Activated CD4-positive, CD25-positive, alpha-beta regulatory T cell treated with anti-CD3 and anti-CD28 coated beads, Interleukin-2, amount 50 U/mL, for 24 hours (primary cell): ENCODE measurements around the gene ZEB1.
A peak's percentile ranks its signal among the peaks of the same experiment; 100 is the strongest.
"Not testable (repeated sequence)": the region's sequence is repeated elsewhere in the genome, so short reads cannot be mapped to it uniquely, and the experiment has no call there.

Source experiments
- ATAC-seq, 2 donors: fragments of 150-1000 bp; cut with Tn5 transposase; one replicate each; pipeline ENCODE4 v1.10.0; 2021; ENCODE audit warnings: mild to moderate bottlenecking in 1 of 2, moderate library complexity in 1 of 2

The ZEB1 gene

GRCh38 chr10:31372439-31372838 is 53.4 kb downstream of the ZEB1 start:
- no peak for ATAC-seq

- ATAC-seq, result no peak
Observed at GRCh38 chr10:31374146-31374696, 55.2 kb downstream of the ZEB1 start.

GRCh38 chr10:31381171-31381570 is 62.2 kb downstream of the ZEB1 start:
- no peak for ATAC-seq

DNA sequence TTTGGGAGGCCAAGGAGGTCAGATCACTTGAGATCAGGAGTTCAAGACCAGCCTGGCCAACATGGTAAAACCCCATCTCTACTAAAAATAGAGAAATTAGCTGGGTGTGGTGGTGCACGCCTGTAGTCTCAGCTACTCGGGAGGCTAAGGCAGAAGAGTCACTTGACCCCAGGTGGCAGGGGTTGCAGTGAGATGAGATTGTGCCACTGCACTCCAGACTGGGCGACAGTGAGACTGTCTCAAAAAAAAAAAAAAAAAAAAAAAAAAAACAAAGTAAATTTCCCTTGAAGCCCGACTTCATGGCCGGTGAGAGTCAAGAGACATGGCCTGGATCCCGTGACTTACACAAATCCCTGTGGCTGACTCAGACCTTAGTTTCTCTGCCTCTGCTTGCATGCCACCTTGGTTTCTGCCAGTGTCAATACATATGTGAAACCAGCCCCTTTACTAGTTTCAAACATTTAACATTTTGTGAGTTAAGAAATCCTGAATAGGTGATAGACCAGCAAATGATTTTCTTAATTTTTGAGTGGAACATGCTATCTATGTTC is 62.8 kb downstream of the ZEB1 start:
- ATAC-seq, result no peak

GRCh38 chr10:31383810-31384588 is 65.0 kb downstream of the ZEB1 start:
- peak; percentile 35 to 60 for ATAC-seq

DNA sequence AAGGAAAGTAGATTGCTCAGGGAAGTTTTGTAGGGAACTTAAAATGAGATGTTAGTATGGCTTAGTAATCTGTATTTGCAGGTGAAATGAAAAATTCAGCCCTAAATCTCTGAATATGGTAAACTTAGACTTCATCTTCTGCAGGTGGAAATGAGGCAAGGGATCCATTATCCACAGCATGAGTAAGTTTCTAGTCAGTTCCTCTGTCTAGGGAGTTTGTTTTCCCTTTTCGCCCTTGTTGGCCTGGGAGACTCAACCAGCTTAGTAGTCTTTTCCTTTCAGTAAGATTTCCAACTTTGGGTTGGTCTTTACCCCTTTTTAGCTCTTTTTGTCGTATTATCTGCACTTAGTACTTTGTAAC is 65.6 kb downstream of the ZEB1 start:
- no peak for ATAC-seq

DNA sequence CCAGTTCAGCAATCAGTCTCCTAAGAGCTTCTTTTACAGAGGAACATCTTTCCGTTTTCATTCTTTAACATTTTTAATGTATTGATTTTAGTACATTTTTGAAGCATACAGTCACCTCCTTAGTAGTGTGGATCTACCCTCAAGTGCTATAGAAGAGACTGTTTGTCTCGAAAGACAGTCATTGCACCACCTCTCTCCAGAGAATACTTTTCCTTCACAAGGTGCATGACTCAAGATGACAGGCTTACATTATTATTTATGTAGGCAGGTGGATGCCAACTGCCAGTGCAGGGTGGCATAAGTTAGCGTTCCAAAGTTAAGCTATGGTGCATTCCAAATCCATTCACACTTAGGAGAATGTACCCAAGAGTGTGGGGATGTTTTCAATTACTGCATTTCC is 71.8 kb downstream of the ZEB1 start:
- peak in 1 of 2 donors; percentile 24 for ATAC-seq

GRCh38 chr10:31393844-31394243 is 74.8 kb downstream of the ZEB1 start:
- ATAC-seq, result no peak

- ATAC-seq, result no peak
Observed at GRCh38 chr10:31395695-31396094, 76.7 kb downstream of the ZEB1 start.

DNA sequence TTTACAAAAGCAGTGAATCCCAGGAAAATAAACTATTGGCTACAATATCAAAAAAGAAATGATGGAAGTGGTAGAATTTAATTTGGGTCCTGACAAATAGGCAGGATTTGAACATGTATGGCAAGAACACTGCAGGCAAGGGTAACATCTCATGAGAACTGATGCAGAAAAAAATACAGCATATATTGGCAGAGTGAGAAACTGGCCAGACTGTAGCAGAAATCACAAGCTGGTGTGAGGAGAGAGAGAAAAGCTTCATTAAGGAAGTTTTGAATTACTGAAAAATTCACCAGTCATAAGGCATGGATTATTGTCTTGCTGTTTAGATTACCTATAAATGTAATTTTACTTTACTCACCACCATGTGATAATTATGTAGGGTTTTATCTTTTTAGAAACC is 77.4 kb downstream of the ZEB1 start:
- ATAC-seq, result no peak

DNA sequence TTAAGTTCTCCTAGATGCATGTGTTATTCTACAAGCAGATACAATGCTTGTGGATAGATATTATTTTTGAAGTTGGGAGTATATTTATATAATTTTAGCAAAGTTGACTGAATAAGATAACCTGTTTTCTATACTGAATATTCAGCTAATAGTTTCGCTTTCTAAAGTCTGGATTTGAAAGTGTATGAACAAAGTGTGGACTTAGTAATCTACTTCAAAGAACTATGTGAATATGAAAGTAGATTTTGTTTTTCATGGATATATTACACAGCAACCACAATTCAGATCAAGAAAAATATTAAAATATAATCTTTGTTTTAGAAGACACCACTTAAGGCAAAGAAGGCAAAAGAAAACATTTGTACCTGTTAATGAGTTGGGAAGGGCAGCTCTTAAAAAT is 78.8 kb downstream of the ZEB1 start:
- ATAC-seq, result peak; percentile 38 to 59

DNA sequence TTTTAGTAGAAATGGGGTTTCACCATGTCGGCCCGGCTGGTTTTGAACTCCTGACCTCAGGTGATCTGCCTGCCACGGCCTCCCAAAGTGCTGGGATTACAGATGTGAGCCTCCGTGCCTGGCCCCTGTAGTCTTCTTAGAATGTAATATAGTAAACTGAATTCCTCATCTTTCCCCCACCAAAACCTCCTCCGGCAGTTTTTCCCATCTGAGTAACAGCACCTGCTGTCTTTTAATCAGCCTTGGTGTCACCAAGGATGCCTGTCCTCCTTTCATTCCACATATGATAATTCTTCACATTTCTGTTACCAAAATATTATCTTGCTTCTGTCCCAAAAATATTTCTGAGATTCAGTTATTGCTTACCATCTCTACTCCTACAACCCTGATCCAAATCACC is 80.2 kb downstream of the ZEB1 start:
- ATAC-seq, result no peak

- ATAC-seq, result no peak
Observed at GRCh38 chr10:31399631-31400030, 80.6 kb downstream of the ZEB1 start.

- no peak for ATAC-seq
Observed at GRCh38 chr10:31401287-31401686, 82.3 kb downstream of the ZEB1 start.

GRCh38 chr10:31404640-31405039 is 85.6 kb downstream of the ZEB1 start:
- ATAC-seq, result no peak

DNA sequence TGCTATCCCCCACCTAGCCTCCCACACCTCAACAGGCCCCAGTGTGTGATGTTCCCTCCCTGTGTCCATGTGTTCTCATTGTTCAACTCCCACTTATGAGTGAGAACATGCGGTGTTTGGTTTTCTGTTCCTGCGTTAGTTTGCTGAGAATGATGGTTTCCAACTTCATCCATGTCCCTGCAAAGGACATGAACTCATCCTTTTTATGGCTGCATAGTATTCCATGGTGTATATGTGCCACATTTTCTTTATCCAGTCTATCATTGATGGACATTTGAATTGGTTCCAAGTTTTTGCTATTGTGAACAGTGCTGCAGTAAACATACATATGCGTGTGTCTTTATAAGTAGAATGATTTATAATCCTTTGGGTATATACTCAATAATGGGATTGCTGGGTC is 86.8 kb downstream of the ZEB1 start:
- not testable (repeated sequence) for ATAC-seq

DNA sequence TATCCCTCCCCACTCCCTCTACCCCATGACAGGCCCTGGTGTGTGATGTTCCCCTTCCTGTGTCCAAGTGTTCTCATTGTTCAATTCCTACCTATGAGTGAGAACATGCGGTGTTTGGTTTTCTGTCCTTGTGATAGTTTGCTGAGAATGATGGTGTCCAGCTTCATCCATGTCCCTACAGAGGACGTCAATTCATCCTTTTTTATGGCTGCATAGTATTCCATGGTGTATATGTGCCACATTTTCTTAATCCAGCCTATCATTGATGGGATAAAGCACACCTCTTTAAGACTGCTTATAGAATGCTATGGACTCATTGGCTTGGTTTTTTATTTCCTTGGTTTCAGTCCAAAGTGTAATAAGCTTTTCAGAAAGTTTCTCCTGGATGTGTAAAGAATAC is 93.4 kb downstream of the ZEB1 start:
- not testable (repeated sequence) for ATAC-seq

DNA sequence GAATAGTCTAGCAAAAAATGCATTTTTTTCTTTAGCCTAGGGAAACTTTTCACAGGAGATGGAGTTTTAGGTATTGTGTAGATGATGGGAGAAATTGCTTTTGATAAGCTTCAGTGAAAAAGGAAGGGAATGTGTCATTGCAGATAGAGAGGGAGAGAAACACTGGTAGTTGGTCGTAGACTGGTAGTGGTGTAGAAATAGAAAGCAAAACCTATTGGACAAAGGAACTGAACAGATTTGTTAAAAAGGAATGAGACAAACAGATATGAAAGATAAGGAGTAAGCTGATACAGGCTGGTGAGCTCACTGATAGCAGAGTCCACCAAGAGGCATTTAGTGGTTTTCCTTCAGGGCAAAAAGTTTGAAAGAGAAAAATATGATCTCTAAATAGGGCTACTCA is 94.3 kb downstream of the ZEB1 start:
- no peak for ATAC-seq

- ATAC-seq, result no peak
Observed at GRCh38 chr10:31418481-31418880, 99.5 kb downstream of the ZEB1 start.

DNA sequence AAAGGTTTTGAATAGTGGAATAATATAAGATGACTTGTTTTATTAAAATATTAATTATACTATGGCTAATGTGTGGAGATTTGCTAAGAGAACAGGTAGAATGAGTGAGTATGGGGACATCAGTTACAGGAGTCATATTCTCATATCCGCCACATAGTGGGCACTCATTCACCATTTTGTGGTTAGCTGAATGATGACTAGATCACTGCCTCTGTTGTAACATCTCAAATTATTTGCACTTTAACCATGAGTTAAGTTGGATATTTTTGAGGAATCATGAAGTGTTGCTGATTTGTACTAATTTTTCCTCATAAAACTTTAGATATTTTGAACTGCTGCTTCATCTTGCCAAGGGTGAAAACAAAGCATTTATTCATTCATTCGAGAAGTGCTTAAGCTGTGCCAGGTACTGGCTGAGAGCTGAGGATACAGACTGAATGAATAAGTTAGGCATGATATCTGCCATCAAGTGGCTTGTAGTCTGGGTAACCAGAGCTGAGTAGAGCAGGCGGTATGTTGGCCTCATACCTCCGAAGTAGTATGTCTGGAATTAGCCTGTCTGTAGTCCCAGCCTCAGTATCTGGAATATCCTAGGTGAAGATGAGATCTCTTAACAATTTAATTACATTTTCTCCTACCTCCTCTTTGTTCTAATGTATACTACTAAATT is 100.5 kb downstream of the ZEB1 start:
- peak; percentile 81 to 83 for ATAC-seq

DNA sequence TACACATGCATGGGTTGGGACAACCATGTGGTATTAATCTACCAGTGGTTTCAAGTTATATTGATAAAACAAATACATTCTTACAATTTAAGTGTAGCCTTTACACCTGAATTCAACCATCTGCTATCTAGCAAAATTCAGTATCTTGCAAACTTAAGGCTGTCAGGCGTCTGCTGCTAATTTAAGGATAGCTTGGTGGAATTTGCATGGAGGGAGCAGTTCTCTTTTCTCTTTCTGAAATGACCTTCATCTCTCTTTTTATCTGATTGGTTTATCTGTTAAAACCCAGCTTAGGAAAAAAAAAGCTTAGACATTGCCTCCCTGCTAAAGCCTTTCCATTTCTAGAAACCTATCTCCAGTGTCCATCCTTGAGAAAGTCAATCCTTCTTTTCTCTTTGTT is 102.3 kb downstream of the ZEB1 start:
- no peak for ATAC-seq

DNA sequence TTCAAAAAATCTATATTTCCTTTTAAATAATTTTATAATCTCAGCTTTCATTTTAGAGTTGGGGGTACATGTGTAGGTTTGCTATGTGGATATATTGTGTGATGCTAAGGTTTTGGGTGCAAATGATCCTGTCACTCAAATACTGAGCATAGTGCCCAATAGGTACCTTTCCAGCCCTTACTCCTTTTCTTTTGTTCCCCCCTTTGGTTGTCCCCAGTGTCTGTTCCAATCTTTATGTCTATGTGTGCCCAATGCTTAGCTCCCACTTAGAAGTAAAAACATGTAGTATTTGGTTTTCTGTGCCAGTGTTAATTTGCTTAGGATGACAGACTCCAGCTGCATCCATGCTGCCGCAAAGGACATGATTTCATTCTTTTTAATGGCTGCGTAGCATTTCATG is 103.6 kb downstream of the ZEB1 start:
- no peak for ATAC-seq

GRCh38 chr10:31424473-31424872 is 105.5 kb downstream of the ZEB1 start:
- peak; percentile 65 to 71 for ATAC-seq

- ATAC-seq, result no peak
Observed at GRCh38 chr10:31426401-31426800, 107.4 kb downstream of the ZEB1 start.
